ENCODE data around the gene KDM1A.

Gene KDM1A

DNA sequence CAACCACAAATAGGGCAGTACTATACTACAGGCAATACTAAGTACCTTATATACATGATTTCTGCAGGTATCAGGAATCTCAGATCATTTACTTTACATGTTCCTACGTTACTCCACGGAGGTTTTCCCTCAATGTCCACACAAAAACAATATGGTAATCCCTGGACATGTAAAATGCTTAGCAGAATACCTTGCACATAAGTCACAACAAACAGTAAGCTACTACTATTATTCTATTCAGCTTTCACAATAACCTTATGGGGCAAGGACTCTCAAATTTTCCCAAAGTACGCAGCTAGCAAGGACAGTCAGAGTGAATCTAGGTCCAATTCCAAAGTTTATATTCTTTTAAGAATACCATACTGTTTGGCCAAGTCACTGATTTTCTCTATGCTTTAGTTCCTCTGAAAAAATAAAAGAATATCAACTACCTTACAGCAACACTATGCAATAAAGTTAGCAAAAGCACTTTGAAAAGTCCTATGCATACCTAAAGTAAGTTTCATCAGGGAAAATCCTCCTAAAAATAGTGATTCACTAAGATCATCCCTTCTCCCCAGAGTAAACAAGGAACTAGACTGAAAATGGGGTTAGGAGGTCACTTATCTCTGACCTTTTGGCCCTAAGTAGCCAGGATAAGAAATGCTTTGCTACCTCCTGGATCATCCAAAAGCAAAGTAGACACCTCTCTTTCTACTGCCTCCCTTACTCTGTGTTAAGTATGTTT lies 82.0 kb downstream of the KDM1A start:
- TF ChIP-seq, protein P1, sequence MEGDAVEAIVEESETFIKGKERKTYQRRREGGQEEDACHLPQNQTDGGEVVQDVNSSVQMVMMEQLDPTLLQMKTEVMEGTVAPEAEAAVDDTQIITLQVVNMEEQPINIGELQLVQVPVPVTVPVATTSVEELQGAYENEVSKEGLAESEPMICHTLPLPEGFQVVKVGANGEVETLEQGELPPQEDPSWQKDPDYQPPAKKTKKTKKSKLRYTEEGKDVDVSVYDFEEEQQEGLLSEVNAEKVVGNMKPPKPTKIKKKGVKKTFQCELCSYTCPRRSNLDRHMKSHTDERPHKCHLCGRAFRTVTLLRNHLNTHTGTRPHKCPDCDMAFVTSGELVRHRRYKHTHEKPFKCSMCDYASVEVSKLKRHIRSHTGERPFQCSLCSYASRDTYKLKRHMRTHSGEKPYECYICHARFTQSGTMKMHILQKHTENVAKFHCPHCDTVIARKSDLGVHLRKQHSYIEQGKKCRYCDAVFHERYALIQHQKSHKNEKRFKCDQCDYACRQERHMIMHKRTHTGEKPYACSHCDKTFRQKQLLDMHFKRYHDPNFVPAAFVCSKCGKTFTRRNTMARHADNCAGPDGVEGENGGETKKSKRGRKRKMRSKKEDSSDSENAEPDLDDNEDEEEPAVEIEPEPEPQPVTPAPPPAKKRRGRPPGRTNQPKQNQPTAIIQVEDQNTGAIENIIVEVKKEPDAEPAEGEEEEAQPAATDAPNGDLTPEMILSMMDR (IDR thresholded peaks at IDR 0.05; ENCODE audit: insufficient read depth, missing control alignments): no peak
- FAIRE-seq (no peak), DNase-seq (ENCODE audit: insufficient read length, low spot score) (no peak)

DNA sequence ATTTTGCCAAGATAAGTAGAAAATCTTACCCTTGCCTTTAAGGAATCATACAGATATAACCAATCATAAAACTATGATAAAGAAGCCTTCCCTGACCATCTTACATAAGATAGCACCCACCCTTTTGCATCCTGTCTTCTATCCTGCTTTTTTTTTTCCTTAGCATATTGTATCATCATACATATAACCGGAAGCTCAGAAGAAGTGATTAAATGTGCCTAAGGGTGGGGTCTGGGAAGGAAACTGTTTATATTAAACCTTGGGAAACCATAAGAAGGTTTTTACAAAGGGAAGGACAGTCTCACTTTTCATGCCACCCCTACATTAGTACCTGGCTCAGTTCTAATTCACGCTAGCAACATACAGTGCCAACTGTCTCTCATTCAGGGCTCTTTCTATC lies 82.6 kb downstream of the KDM1A start:
- FAIRE-seq (no peak), DNase-seq (ENCODE audit: insufficient read length, low spot score) (no peak)
- TF ChIP-seq, protein P1 (IDR thresholded peaks at IDR 0.05; ENCODE audit: insufficient read depth, missing control alignments): no peak

DNA sequence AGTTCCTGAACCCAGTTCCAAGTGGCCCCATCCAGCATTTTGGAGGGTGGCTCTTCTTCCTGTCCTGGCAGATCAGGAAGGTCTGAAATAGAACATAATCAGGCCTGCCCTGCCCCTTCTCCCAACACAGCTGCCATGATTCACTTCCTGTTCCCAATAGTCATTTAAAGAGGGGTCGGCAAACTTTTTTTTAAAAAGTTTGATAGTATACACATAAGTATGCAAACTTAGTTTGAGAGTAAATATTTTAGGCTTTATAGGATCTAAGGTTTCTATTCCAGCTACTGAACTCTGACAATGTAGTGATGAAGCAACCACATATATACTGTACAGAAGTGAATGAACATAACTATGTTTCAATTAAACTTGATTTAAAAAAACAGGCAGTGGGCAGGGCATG lies 83.0 kb downstream of the KDM1A start:
- FAIRE-seq (no peak), DNase-seq (ENCODE audit: insufficient read length, low spot score) (no peak)
- TF ChIP-seq, protein P1 (IDR thresholded peaks at IDR 0.05; ENCODE audit: insufficient read depth, missing control alignments): no peak

GRCh38 chr1:23103001-23103889 lies 84.0 kb downstream of the KDM1A start:
- DNase-seq (ENCODE audit: insufficient read length, low spot score) (no peak), FAIRE-seq (no peak)
- TF ChIP-seq, protein P1 (IDR thresholded peaks at IDR 0.05; ENCODE audit: insufficient read depth, missing control alignments): no peak

- DNase-seq (ENCODE audit: insufficient read length, low spot score) (no peak), FAIRE-seq (no peak)
- TF ChIP-seq, protein P1 (IDR thresholded peaks at IDR 0.05; ENCODE audit: insufficient read depth, missing control alignments): no peak
These were observed 89.8 kb downstream of the KDM1A start for GRCh38 chr1:23108918-23109533.

GRCh38 chr1:23110391-23110790 lies 91.1 kb downstream of the KDM1A start:
- TF ChIP-seq, protein P1 (IDR thresholded peaks at IDR 0.05; ENCODE audit: insufficient read depth, missing control alignments): no peak
- no peak for FAIRE-seq

More at GRCh38 chr1:23110391-23110790, 91.1 kb downstream of the KDM1A start:
- DNase-seq (ENCODE audit: insufficient read length, low spot score): no peak

All from D721Med (cell line).